ENCODE data around the gene JAZF1.

JAZF1 gene

DNA sequence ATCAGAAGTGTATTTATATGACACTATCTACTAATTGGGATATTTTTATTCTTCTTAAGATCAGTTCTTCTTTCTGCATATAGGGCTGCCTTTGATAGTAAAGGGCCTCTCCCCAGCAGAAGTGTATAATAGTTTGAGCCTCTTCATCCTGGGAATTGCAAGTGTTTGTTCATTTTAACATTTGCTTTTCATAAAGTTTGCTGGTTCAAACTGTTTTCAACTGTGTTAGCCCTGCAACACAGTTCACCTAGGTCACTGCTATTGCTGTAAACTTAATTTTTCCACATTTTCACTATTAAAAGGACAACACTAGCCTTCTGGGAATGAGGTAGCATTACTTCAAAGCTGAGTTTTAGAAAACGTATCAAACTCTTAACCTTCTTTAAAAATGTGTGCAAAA, 2.8 kb downstream of the JAZF1 start:
- TF ChIP-seq, protein P1, sequence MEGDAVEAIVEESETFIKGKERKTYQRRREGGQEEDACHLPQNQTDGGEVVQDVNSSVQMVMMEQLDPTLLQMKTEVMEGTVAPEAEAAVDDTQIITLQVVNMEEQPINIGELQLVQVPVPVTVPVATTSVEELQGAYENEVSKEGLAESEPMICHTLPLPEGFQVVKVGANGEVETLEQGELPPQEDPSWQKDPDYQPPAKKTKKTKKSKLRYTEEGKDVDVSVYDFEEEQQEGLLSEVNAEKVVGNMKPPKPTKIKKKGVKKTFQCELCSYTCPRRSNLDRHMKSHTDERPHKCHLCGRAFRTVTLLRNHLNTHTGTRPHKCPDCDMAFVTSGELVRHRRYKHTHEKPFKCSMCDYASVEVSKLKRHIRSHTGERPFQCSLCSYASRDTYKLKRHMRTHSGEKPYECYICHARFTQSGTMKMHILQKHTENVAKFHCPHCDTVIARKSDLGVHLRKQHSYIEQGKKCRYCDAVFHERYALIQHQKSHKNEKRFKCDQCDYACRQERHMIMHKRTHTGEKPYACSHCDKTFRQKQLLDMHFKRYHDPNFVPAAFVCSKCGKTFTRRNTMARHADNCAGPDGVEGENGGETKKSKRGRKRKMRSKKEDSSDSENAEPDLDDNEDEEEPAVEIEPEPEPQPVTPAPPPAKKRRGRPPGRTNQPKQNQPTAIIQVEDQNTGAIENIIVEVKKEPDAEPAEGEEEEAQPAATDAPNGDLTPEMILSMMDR (IDR thresholded peaks at IDR 0.05): no peak
- H3K4me1 ChIP-seq (ENCODE audit: control insufficient read depth in 1 of 2, insufficient read depth in 1 of 2, low read depth in 1 of 2, low read length in 1 of 2): peaks cover 14 to 15% of the 10 kb centered on the region in 2 experiments
- H3K27ac ChIP-seq: no peak overlapping the region
- no peaks in the 10 kb centered on the region for H3K9me3 ChIP-seq
- H3K27me3 ChIP-seq: no peaks in the 10 kb centered on the region
- H3K4me3 ChIP-seq (ENCODE audit: low read depth in 1 of 2, low read length in 1 of 2): no peak overlapping the region
- H3K36me3 ChIP-seq: no peaks in the 10 kb centered on the region

DNA sequence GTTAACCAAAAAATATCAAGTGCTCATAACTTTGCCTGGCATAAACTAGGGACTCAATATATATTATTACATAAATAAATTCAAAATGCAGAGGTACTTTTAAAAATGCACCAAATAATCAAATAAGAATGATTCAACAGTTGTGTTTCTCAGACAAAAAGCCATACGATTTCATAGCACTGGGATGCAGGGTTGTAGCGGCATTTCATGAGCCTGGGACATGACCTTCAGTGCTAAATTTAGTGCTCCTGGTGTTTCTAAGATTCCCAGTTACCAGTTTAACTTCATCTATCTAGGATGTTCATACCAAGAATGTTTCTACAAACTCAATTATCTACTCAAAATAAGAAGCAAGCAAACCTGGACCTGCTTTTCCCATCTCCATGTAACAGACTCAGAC, 4.0 kb downstream of the JAZF1 start:
- H3K4me1 ChIP-seq (ENCODE audit: control insufficient read depth in 1 of 2, insufficient read depth in 1 of 2, low read depth in 1 of 2, low read length in 1 of 2): peaks cover 14 to 15% of the 10 kb centered on the region in 2 experiments
- no peak overlapping the region for H3K27ac ChIP-seq
- TF ChIP-seq, protein P1 (IDR thresholded peaks at IDR 0.05): no peak
- H3K9me3 ChIP-seq: no peaks in the 10 kb centered on the region
- H3K36me3 ChIP-seq: no peaks in the 10 kb centered on the region
- no peak overlapping the region for H3K4me3 ChIP-seq (ENCODE audit: low read depth in 1 of 2, low read length in 1 of 2)
- no peaks in the 10 kb centered on the region for H3K27me3 ChIP-seq

DNA sequence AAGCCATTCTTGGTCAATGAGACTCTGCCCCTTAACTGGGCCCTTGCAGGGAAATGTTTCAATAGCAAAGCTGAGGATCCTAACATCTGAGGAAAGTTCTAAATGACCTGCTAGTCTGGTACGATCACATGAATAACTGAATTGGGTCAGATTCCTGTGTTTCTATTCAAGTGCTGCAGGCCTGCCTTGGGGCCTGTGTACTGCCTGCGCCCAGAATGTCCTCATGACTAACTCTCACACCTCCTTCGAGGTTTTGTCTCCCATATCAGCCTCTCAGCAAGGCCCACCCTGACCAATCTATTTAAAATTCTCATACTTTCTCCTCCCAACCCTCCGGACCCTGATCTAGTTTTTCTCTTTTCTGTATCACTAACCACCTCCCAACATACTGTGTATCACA, 4.4 kb downstream of the JAZF1 start:
- Histone ChIP-seq H3K27ac (no peak overlapping the region), H3K9me3 (no peaks in the 10 kb centered on the region), H3K27me3 (no peaks in the 10 kb centered on the region), H3K4me3 (ENCODE audit: low read depth in 1 of 2, low read length in 1 of 2) (no peak overlapping the region), H3K4me1 (ENCODE audit: control insufficient read depth in 1 of 2, insufficient read depth in 1 of 2, low read depth in 1 of 2, low read length in 1 of 2) (peaks cover 14 to 15% of the 10 kb centered on the region in 2 experiments), H3K36me3 (no peaks in the 10 kb centered on the region)
- TF ChIP-seq, protein P1 (IDR thresholded peaks at IDR 0.05): no peak

DNA sequence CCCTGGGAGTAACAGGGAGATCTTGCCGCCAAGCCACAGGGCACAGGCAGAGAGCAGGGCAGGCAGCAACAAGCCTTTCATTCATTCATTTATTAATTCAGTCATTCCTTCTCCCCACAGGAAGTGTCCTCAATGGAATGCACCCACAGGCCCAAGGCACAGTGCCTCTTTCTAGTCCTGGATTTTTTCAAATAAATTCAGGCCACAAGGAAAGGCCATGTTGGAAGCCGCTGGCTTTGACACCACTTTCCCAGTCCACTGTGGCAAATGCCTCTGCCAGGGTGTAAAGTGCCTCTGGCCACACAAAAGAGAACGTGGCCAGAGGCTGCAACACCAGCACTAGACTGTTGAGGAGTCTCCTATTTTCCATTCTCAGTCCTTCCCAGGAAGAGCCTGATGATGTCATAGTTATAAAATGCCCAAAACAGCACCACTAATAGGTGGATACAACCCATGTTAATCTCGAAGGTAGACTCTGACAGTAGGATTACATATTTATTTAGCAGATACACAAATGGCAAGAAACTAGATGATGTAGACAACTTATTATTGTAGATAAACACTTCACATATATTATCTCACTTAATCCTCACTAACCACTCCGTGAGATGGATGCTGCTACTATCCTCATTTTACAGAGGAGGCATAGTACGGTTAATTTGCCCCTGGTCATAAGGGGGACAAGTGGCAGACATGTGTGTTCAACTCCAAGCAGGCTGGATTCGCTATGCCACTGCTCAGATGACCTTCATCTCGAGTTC, 5.5 kb downstream of the JAZF1 start:
- no peaks in the 10 kb centered on the region for H3K27me3 ChIP-seq
- H3K4me1 ChIP-seq (ENCODE audit: control insufficient read depth in 1 of 2, insufficient read depth in 1 of 2, low read depth in 1 of 2, low read length in 1 of 2): peaks cover 10 to 11% of the 10 kb centered on the region in 2 experiments
- TF ChIP-seq, protein P1 (IDR thresholded peaks at IDR 0.05): no peak

DNA sequence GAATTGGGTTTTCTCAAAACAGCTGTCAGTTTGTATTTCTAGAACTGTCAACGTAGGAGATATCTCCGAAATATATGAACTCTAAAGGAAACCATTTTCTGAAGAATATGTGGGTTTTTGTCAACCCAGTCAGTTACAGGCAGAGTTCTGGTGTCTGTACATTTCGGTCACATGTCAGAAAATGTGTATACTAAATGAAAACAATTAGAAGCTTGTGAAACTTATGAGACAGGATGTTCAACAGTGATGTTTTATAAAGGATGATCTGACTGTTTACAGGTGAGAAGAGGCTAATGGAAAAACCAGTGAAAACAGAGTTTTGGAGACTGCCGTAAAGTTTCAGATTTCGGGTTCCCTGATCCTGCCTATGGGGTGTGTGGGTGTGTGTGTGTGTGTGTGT, 6.2 kb downstream of the JAZF1 start:
- H3K27me3 ChIP-seq: no peaks in the 10 kb centered on the region
- no peaks in the 10 kb centered on the region for H3K36me3 ChIP-seq
- no peak overlapping the region for H3K4me3 ChIP-seq (ENCODE audit: low read depth in 1 of 2, low read length in 1 of 2)
- TF ChIP-seq, protein P1 (IDR thresholded peaks at IDR 0.05): no peak
- no peak overlapping the region for H3K27ac ChIP-seq
- H3K4me1 ChIP-seq (ENCODE audit: control insufficient read depth in 1 of 2, insufficient read depth in 1 of 2, low read depth in 1 of 2, low read length in 1 of 2): peaks cover 10 to 11% of the 10 kb centered on the region in 2 experiments
- H3K9me3 ChIP-seq: no peaks in the 10 kb centered on the region

More for the DNA sequence above, 5.5 kb downstream of the JAZF1 start:
- Histone ChIP-seq H3K27ac (no peak overlapping the region), H3K36me3 (no peaks in the 10 kb centered on the region), H3K9me3 (no peaks in the 10 kb centered on the region), H3K4me3 (ENCODE audit: low read depth in 1 of 2, low read length in 1 of 2) (no peak overlapping the region)
